ENCODE data around the gene B3GALNT2.
"Not testable (repeated sequence)": the region's sequence is repeated elsewhere in the genome, so short reads cannot be mapped to it uniquely, and the experiment has no call there.

The B3GALNT2 gene

GRCh38 chr1:235504122-235504493 is at the start of gene B3GALNT2:
B3GALNT2 (minus strand) TSS chr1:235504452; CDS start chr1:235504252, 200 bp downstream.
- Histone ChIP-seq H3K27me3 (ENCODE audit: control insufficient read depth in 5 of 5, insufficient read depth in 4 of 5, low read length in 5 of 5) (no peaks in the 10 kb centered on the region), H3K4me3 (ENCODE audit: low read depth in 1 of 5, low read length in 5 of 5) (peak within 1 kb of the TSS; percentile 78 to 91 (median 82)), H3K4me1 (ENCODE audit: control insufficient read depth in 5 of 5, insufficient read depth in 5 of 5, low read length in 5 of 5) (peaks cover 4 to 24% (median 14%) of the 10 kb centered on the region in 5 donors), H3K27ac (ENCODE audit: low read depth, low read length) (peak within 1 kb of the TSS; percentile 98), H3K36me3 (ENCODE audit: control insufficient read depth in 5 of 5, insufficient read depth in 5 of 5, low read length in 5 of 5) (no peaks in the 10 kb centered on the region), H3K9ac (ENCODE audit: low read length in 5 of 5) (peak within 1 kb of the TSS; percentile 77 to 97 (median 90)), H3K9me3 (ENCODE audit: control insufficient read depth in 5 of 5, low read length in 5 of 5) (no peaks in the 10 kb centered on the region)

- Histone ChIP-seq H3K9ac (ENCODE audit: low read length in 5 of 5) (no peak overlapping the region), H3K4me3 (ENCODE audit: low read depth in 1 of 5, low read length in 5 of 5) (no peak overlapping the region), H3K9me3 (ENCODE audit: control insufficient read depth in 5 of 5, low read length in 5 of 5) (no peaks in the 10 kb centered on the region), H3K27me3 (ENCODE audit: control insufficient read depth in 5 of 5, insufficient read depth in 4 of 5, low read length in 5 of 5) (peaks cover 0 to 2% (median 0%) of the 10 kb centered on the region in 5 donors), H3K36me3 (ENCODE audit: control insufficient read depth in 5 of 5, insufficient read depth in 5 of 5, low read length in 5 of 5) (no peaks in the 10 kb centered on the region), H3K27ac (ENCODE audit: low read depth, low read length) (no peak overlapping the region), H3K4me1 (ENCODE audit: control insufficient read depth in 5 of 5, insufficient read depth in 5 of 5, low read length in 5 of 5) (no peaks in the 10 kb centered on the region)
These were observed 48.9 kb upstream of the B3GALNT2 start for GRCh38 chr1:235553112-235553551.

- no peaks in the 10 kb centered on the region for H3K36me3 ChIP-seq (ENCODE audit: control insufficient read depth in 5 of 5, insufficient read depth in 5 of 5, low read length in 5 of 5)
- H3K4me1 ChIP-seq (ENCODE audit: control insufficient read depth in 5 of 5, insufficient read depth in 5 of 5, low read length in 5 of 5), result no peaks in the 10 kb centered on the region
- H3K9ac ChIP-seq (ENCODE audit: low read length in 5 of 5), result no peak overlapping the region
- no peak overlapping the region for H3K27ac ChIP-seq (ENCODE audit: low read depth, low read length)
- H3K4me3 ChIP-seq (ENCODE audit: low read depth in 1 of 5, low read length in 5 of 5), result no peak overlapping the region
- H3K9me3 ChIP-seq (ENCODE audit: control insufficient read depth in 5 of 5, low read length in 5 of 5), result no peaks in the 10 kb centered on the region
- H3K27me3 ChIP-seq (ENCODE audit: control insufficient read depth in 5 of 5, insufficient read depth in 4 of 5, low read length in 5 of 5), result peaks cover 0 to 2% (median 0%) of the 10 kb centered on the region in 5 donors
These were observed 48.0 kb upstream of the B3GALNT2 start for GRCh38 chr1:235552146-235552716.

GRCh38 chr1:235549351-235550139 is 45.3 kb upstream of the B3GALNT2 start:
- no peaks in the 10 kb centered on the region for H3K9me3 ChIP-seq (ENCODE audit: control insufficient read depth in 5 of 5, low read length in 5 of 5)
- no peak overlapping the region for H3K27ac ChIP-seq (ENCODE audit: low read depth, low read length)
- no peaks in the 10 kb centered on the region for H3K4me1 ChIP-seq (ENCODE audit: control insufficient read depth in 5 of 5, insufficient read depth in 5 of 5, low read length in 5 of 5)
- H3K9ac ChIP-seq (ENCODE audit: low read length in 5 of 5), result no peak overlapping the region
- no peak overlapping the region for H3K4me3 ChIP-seq (ENCODE audit: low read depth in 1 of 5, low read length in 5 of 5)
- no peaks in the 10 kb centered on the region for H3K36me3 ChIP-seq (ENCODE audit: control insufficient read depth in 5 of 5, insufficient read depth in 5 of 5, low read length in 5 of 5)
- peaks cover 0 to 6% (median 3%) of the 10 kb centered on the region in 5 donors for H3K27me3 ChIP-seq (ENCODE audit: control insufficient read depth in 5 of 5, insufficient read depth in 4 of 5, low read length in 5 of 5)

- H3K9ac ChIP-seq (ENCODE audit: low read length in 5 of 5); H3K4me1 ChIP-seq (ENCODE audit: control insufficient read depth in 5 of 5, insufficient read depth in 5 of 5, low read length in 5 of 5); H3K36me3 ChIP-seq (ENCODE audit: control insufficient read depth in 5 of 5, insufficient read depth in 5 of 5, low read length in 5 of 5); H3K9me3 ChIP-seq (ENCODE audit: control insufficient read depth in 5 of 5, low read length in 5 of 5); H3K27ac ChIP-seq (ENCODE audit: low read depth, low read length); H3K4me3 ChIP-seq (ENCODE audit: low read depth in 1 of 5, low read length in 5 of 5); H3K27me3 ChIP-seq (ENCODE audit: control insufficient read depth in 5 of 5, insufficient read depth in 4 of 5, low read length in 5 of 5): not testable (repeated sequence)
These were observed 42.3 kb upstream of the B3GALNT2 start for GRCh38 chr1:235546369-235547155.

GRCh38 chr1:235545292-235545930 is 41.2 kb upstream of the B3GALNT2 start:
- peaks cover 0 to 6% (median 3%) of the 10 kb centered on the region in 5 donors for H3K27me3 ChIP-seq (ENCODE audit: control insufficient read depth in 5 of 5, insufficient read depth in 4 of 5, low read length in 5 of 5)
- no peak overlapping the region for H3K4me3 ChIP-seq (ENCODE audit: low read depth in 1 of 5, low read length in 5 of 5)
- no peak overlapping the region for H3K27ac ChIP-seq (ENCODE audit: low read depth, low read length)
- H3K36me3 ChIP-seq (ENCODE audit: control insufficient read depth in 5 of 5, insufficient read depth in 5 of 5, low read length in 5 of 5), result no peaks in the 10 kb centered on the region
- no peaks in the 10 kb centered on the region for H3K4me1 ChIP-seq (ENCODE audit: control insufficient read depth in 5 of 5, insufficient read depth in 5 of 5, low read length in 5 of 5)
- no peak overlapping the region for H3K9ac ChIP-seq (ENCODE audit: low read length in 5 of 5)
- no peaks in the 10 kb centered on the region for H3K9me3 ChIP-seq (ENCODE audit: control insufficient read depth in 5 of 5, low read length in 5 of 5)

- not testable (repeated sequence) for H3K9ac ChIP-seq (ENCODE audit: low read length in 5 of 5); H3K27me3 ChIP-seq (ENCODE audit: control insufficient read depth in 5 of 5, insufficient read depth in 4 of 5, low read length in 5 of 5); H3K4me1 ChIP-seq (ENCODE audit: control insufficient read depth in 5 of 5, insufficient read depth in 5 of 5, low read length in 5 of 5); H3K4me3 ChIP-seq (ENCODE audit: low read depth in 1 of 5, low read length in 5 of 5); H3K27ac ChIP-seq (ENCODE audit: low read depth, low read length); H3K9me3 ChIP-seq (ENCODE audit: control insufficient read depth in 5 of 5, low read length in 5 of 5); H3K36me3 ChIP-seq (ENCODE audit: control insufficient read depth in 5 of 5, insufficient read depth in 5 of 5, low read length in 5 of 5)
These were observed 38.6 kb upstream of the B3GALNT2 start for GRCh38 chr1:235542845-235543244.

GRCh38 chr1:235533476-235534168 is 29.4 kb upstream of the B3GALNT2 start:
- Histone ChIP-seq H3K27ac (ENCODE audit: low read depth, low read length) (no peak overlapping the region), H3K36me3 (ENCODE audit: control insufficient read depth in 5 of 5, insufficient read depth in 5 of 5, low read length in 5 of 5) (no peaks in the 10 kb centered on the region), H3K4me1 (ENCODE audit: control insufficient read depth in 5 of 5, insufficient read depth in 5 of 5, low read length in 5 of 5) (no peaks in the 10 kb centered on the region), H3K27me3 (ENCODE audit: control insufficient read depth in 5 of 5, insufficient read depth in 4 of 5, low read length in 5 of 5) (no peaks in the 10 kb centered on the region), H3K9ac (ENCODE audit: low read length in 5 of 5) (no peak overlapping the region), H3K9me3 (ENCODE audit: control insufficient read depth in 5 of 5, low read length in 5 of 5) (no peaks in the 10 kb centered on the region), H3K4me3 (ENCODE audit: low read depth in 1 of 5, low read length in 5 of 5) (no peak overlapping the region)

GRCh38 chr1:235532360-235532759 is 28.1 kb upstream of the B3GALNT2 start:
- H3K4me1 ChIP-seq (ENCODE audit: control insufficient read depth in 5 of 5, insufficient read depth in 5 of 5, low read length in 5 of 5), result no peaks in the 10 kb centered on the region
- H3K27ac ChIP-seq (ENCODE audit: low read depth, low read length), result no peak overlapping the region
- no peaks in the 10 kb centered on the region for H3K27me3 ChIP-seq (ENCODE audit: control insufficient read depth in 5 of 5, insufficient read depth in 4 of 5, low read length in 5 of 5)
- no peak overlapping the region for H3K9ac ChIP-seq (ENCODE audit: low read length in 5 of 5)
- H3K4me3 ChIP-seq (ENCODE audit: low read depth in 1 of 5, low read length in 5 of 5), result no peak overlapping the region
- no peaks in the 10 kb centered on the region for H3K9me3 ChIP-seq (ENCODE audit: control insufficient read depth in 5 of 5, low read length in 5 of 5)
- no peaks in the 10 kb centered on the region for H3K36me3 ChIP-seq (ENCODE audit: control insufficient read depth in 5 of 5, insufficient read depth in 5 of 5, low read length in 5 of 5)

Data from subcutaneous abdominal adipose tissue (tissue), 5 donors.